ENCODE data around the gene MITF. TPM values are rescaled to one million over a fixed set of nuclear protein-coding genes. Genes with fewer than 3 reads are reported as not detected.

Gene MITF
- total RNA-seq, 2 donors from 2014 or later, result 9.3 to 12.2 TPM

GRCh38 chr3:69827127-69827526, 87.9 kb downstream of the MITF start:
- Histone ChIP-seq H3K9me3 (no peaks in the 10 kb centered on the region), H3K36me3 (replicated peaks in 1 of 2; ENCODE audit: insufficient read depth in 1 of 2, low read depth in 2 of 2) (no peaks in the 10 kb centered on the region), H3K4me1 (peaks cover 5% of the 10 kb centered on the region), H3K27me3 (no peaks in the 10 kb centered on the region), H3K27ac (no peak overlapping the region), H3K4me3 (no peak overlapping the region)
- TF ChIP-seq CTCF (IDR thresholded peaks at IDR 0.05) (no peak), POLR2A (IDR thresholded peaks at IDR 0.05) (no peak)
- WGBS, 2 donors, result 57 to 60% methylated on average over 1 of the region's 1 CpG
- ATAC-seq (no peak), DNase-seq (no peak)
- intact Hi-C loops (cut with DNase I), result no loop called here

- WGBS, 2 donors, result 45 to 46% methylated on average over 2 of the region's 2 CpGs
- intact Hi-C loops (cut with DNase I), result no loop called here
Measured at GRCh38 chr3:69828817-69829216, 89.6 kb downstream of the MITF start.

GRCh38 chr3:69830147-69830546, 90.9 kb downstream of the MITF start:
- Histone ChIP-seq H3K27ac (no peak overlapping the region), H3K27me3 (no peaks in the 10 kb centered on the region), H3K9me3 (no peaks in the 10 kb centered on the region), H3K4me1 (peaks cover 5% of the 10 kb centered on the region), H3K4me3 (no peak overlapping the region), H3K36me3 (replicated peaks in 1 of 2; ENCODE audit: insufficient read depth in 1 of 2, low read depth in 2 of 2) (no peaks in the 10 kb centered on the region)
- no peak for DNase-seq
- 73 to 92% methylated on average over 3 of the region's 3 CpGs for WGBS, 2 donors
- no peak for ATAC-seq
- intact Hi-C loops (cut with DNase I), result no loop called here
- no peak for TF ChIP-seq POLR2A (IDR thresholded peaks at IDR 0.05)
- no peak for TF ChIP-seq CTCF (IDR thresholded peaks at IDR 0.05)

More at GRCh38 chr3:69828817-69829216, 89.6 kb downstream of the MITF start:
- no peak for TF ChIP-seq CTCF (IDR thresholded peaks at IDR 0.05)
- no peak for TF ChIP-seq POLR2A (IDR thresholded peaks at IDR 0.05)
- peaks cover 5% of the 10 kb centered on the region for H3K4me1 ChIP-seq
- H3K27ac ChIP-seq, result no peak overlapping the region
- ATAC-seq, result no peak
- DNase-seq, result no peak
- H3K9me3 ChIP-seq, result no peaks in the 10 kb centered on the region
- no peak overlapping the region for H3K4me3 ChIP-seq
- no peaks in the 10 kb centered on the region for H3K36me3 ChIP-seq (replicated peaks in 1 of 2; ENCODE audit: insufficient read depth in 1 of 2, low read depth in 2 of 2)
- no peaks in the 10 kb centered on the region for H3K27me3 ChIP-seq

- H3K27me3 ChIP-seq, result no peaks in the 10 kb centered on the region
- no peak overlapping the region for H3K4me3 ChIP-seq
- intact Hi-C loops (cut with DNase I), result no loop called here
- peaks cover 5% of the 10 kb centered on the region for H3K4me1 ChIP-seq
- no peaks in the 10 kb centered on the region for H3K9me3 ChIP-seq
- ATAC-seq, result no peak
- WGBS, 2 donors, result 62 to 67% methylated on average over 5 of the region's 5 CpGs
- DNase-seq, result no peak
- TF ChIP-seq POLR2A (IDR thresholded peaks at IDR 0.05), result no peak
- TF ChIP-seq CTCF (IDR thresholded peaks at IDR 0.05), result no peak
- no peaks in the 10 kb centered on the region for H3K36me3 ChIP-seq (replicated peaks in 1 of 2; ENCODE audit: insufficient read depth in 1 of 2, low read depth in 2 of 2)
- H3K27ac ChIP-seq, result no peak overlapping the region
Measured at GRCh38 chr3:69831737-69832136, 92.5 kb downstream of the MITF start.

- intact Hi-C loops (cut with DNase I), result no loop called here
- ATAC-seq, result no peak
- Histone ChIP-seq H3K4me3 (no peak overlapping the region), H3K36me3 (replicated peaks in 1 of 2; ENCODE audit: insufficient read depth in 1 of 2, low read depth in 2 of 2) (no peaks in the 10 kb centered on the region), H3K27me3 (no peaks in the 10 kb centered on the region), H3K9me3 (no peaks in the 10 kb centered on the region), H3K4me1 (no peaks in the 10 kb centered on the region), H3K27ac (no peak overlapping the region)
- TF ChIP-seq CTCF (IDR thresholded peaks at IDR 0.05), result no peak
- TF ChIP-seq POLR2A (IDR thresholded peaks at IDR 0.05), result no peak
- no peak for DNase-seq
Measured at GRCh38 chr3:69833591-69833990, 94.3 kb downstream of the MITF start.
